ENCODE data around the gene OTOA.
"Not testable (repeated sequence)": the region's sequence is repeated elsewhere in the genome, so short reads cannot be mapped to it uniquely, and the experiment has no call there.

Gene OTOA

DNA sequence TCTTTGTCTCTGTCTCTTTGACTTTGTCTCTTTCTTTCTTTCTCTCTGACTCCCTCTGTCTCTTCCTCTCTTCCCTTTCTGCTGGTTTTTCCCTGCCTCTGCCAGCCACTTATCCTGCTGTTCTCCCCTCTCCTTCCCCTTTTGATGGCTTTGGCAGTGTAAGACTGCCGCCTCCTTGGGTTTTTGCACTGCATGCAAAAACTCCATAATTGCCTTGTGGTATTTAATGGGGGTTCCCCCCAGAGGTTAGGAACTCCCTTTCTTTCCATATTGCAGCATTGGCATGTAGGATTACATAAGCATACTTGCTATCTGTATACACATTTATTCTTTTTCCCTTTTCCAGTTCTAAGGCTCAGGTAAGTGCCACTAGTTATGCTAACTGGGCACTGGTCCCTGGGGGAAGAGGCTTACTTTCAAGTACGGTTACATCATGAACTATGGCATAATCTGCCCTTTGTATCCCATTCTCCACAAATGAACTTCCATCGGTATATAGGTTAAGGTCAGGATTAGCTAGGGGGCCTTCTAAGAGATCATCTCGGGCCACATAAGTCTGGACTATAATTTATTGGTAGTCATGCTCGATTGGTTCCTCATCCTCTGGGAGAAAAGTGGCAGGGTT, 31.7 kb upstream of the OTOA start:
- not testable (repeated sequence) for H3K4me3 Mint-ChIP-seq

DNA sequence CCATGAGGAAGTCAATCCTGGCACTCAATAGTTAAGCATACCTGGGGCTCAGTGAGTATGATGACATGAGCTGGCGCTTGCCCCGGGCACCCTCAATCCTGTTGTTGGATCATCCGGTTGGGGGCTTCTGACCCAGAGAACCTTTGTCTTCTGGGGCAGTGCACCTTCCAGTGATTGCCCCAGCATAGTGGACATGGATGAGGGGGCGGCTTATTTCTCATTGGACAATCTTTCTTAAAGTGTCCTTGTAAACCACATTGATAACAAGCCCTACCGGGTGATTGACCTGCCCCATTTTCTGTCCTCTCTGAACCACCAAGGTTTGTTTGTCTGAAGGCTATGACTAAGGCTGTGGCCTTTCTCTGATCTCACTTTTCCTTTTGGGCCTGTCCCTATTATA, 29.6 kb upstream of the OTOA start:
- no peaks in the 10 kb centered on the region for H3K36me3 Mint-ChIP-seq
- peaks cover 23% of the 10 kb centered on the region for H3K4me1 Mint-ChIP-seq (ENCODE audit: low read depth)
- H3K4me3 Mint-ChIP-seq, result no peak overlapping the region
- H3K27ac Mint-ChIP-seq, result no peak overlapping the region
- no peaks in the 10 kb centered on the region for H3K27me3 Mint-ChIP-seq
- no peaks in the 10 kb centered on the region for H3K9me3 Mint-ChIP-seq (ENCODE audit: low read depth)

More for the DNA sequence above, 31.7 kb upstream of the OTOA start:
- H3K27me3 Mint-ChIP-seq; H3K9me3 Mint-ChIP-seq (ENCODE audit: low read depth); H3K36me3 Mint-ChIP-seq: not testable (repeated sequence)
- H3K4me1 Mint-ChIP-seq (ENCODE audit: low read depth), result peaks cover 14% of the 10 kb centered on the region
- peak overlapping the region; percentile 72 for H3K27ac Mint-ChIP-seq

DNA sequence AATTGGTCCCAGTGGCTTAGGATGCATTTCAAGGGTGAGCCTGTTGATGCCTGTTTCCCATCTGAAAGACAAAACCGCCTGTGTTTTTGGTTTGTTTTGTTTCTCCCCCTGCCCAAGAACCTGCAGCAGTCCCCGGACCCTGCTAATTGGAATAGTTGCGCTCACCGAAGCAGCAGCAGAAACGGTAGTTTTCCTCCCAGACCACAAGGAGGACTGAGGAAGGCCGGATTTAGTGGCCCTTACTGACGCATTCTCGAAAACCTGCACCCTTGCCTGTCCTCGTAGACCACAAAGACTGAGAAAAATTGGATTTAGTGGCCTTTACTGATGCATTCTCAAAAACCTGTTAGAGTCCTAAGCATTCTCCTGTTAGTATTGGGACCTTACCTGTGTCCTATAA, 28.1 kb upstream of the OTOA start:
- H3K4me1 Mint-ChIP-seq (ENCODE audit: low read depth), result peaks cover 26% of the 10 kb centered on the region
- H3K27ac Mint-ChIP-seq; H3K4me3 Mint-ChIP-seq; H3K36me3 Mint-ChIP-seq; H3K9me3 Mint-ChIP-seq (ENCODE audit: low read depth); H3K27me3 Mint-ChIP-seq: not testable (repeated sequence)

DNA sequence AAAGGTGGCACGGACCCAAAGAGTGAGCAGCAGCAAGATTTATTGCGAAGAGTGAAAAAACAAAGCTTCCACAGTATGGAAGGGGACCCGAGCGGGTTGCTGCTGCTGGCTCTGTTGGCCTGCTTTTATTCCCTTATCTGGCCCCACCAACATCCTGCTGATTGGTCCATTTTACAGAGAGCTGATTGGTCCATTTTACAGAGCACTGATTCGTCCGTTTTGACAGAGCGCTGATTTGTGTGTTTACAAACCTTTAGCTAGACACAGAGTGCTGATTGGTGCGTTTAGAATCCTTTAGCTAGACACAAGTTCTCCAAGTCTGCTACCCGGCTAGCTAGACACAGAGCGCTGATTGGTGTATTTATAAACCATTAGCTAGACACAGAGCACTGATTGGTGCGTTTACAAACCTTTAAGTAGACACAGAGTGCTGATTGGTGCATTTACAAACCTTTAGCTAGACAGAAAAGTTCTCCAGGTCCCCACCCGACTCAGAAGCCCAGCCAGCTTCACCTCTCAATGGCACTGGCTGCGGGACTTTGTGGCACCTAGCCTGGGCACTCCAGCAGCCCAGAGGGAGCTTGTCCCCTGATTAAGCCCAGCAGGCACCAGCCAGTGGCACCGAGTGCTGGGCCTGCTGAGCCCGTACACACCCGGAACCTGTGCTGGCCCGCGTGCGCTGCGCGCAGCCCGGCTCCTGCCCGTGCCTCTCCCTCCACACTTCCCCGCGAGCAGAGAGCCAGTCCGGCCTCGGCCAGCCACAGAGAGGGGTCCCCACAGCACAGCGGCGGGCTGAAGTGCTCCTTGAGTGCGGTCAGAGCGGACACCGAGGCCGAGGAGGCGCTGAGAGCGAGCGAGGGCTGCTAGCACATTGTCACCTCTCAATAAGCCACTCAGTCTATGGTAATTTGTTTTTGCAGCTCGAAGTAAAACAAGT, 26.5 kb upstream of the OTOA start:
- Mint-ChIP-seq H3K4me3 (no peak overlapping the region), H3K9me3 (ENCODE audit: low read depth) (no peaks in the 10 kb centered on the region), H3K4me1 (ENCODE audit: low read depth) (peaks cover 24% of the 10 kb centered on the region), H3K36me3 (no peaks in the 10 kb centered on the region), H3K27ac (peak overlapping the region; percentile 13), H3K27me3 (no peaks in the 10 kb centered on the region)

GRCh38 chr16:21638573-21638975, 25.2 kb upstream of the OTOA start:
- peak overlapping the region; percentile 31 for H3K27ac Mint-ChIP-seq
- no peaks in the 10 kb centered on the region for H3K36me3 Mint-ChIP-seq
- no peaks in the 10 kb centered on the region for H3K27me3 Mint-ChIP-seq
- no peaks in the 10 kb centered on the region for H3K9me3 Mint-ChIP-seq (ENCODE audit: low read depth)
- H3K4me3 Mint-ChIP-seq, result no peak overlapping the region
- peaks cover 24% of the 10 kb centered on the region for H3K4me1 Mint-ChIP-seq (ENCODE audit: low read depth)

GRCh38 chr16:21639493-21639892, 24.3 kb upstream of the OTOA start:
- H3K27me3 Mint-ChIP-seq, result no peaks in the 10 kb centered on the region
- no peak overlapping the region for H3K4me3 Mint-ChIP-seq
- no peak overlapping the region for H3K27ac Mint-ChIP-seq
- no peaks in the 10 kb centered on the region for H3K9me3 Mint-ChIP-seq (ENCODE audit: low read depth)
- H3K36me3 Mint-ChIP-seq, result no peaks in the 10 kb centered on the region
- H3K4me1 Mint-ChIP-seq (ENCODE audit: low read depth), result peaks cover 31% of the 10 kb centered on the region

GRCh38 chr16:21641916-21642315, 21.9 kb upstream of the OTOA start:
- Mint-ChIP-seq H3K9me3 (ENCODE audit: low read depth) (no peaks in the 10 kb centered on the region), H3K27me3 (no peaks in the 10 kb centered on the region), H3K27ac (no peak overlapping the region), H3K4me3 (no peak overlapping the region), H3K36me3 (peaks cover under 1% of the 10 kb centered on the region), H3K4me1 (ENCODE audit: low read depth) (peaks cover 53% of the 10 kb centered on the region)

DNA sequence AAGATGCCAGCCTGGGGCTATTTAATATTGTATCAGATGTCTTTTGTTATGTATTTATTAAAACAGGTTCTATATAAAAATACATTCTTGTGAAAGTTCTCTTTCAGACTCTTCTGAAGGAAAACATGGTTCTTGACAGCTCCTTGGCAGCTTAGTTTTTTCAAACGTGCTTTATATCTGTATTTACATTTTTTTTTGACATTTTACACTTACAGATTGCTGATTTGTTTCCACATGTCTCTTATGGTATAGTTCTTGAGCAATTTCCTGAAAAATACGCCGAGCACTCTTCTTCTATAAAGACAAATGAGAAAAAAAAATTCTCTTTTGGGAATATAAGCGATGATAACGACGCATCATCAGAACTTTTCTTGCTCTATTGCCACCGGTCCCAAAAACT, 20.9 kb upstream of the OTOA start:
- Mint-ChIP-seq H3K4me3 (no peak overlapping the region), H3K4me1 (ENCODE audit: low read depth) (peaks cover 58% of the 10 kb centered on the region), H3K36me3 (peaks cover 3% of the 10 kb centered on the region), H3K9me3 (ENCODE audit: low read depth) (no peaks in the 10 kb centered on the region), H3K27ac (no peak overlapping the region), H3K27me3 (no peaks in the 10 kb centered on the region)

DNA sequence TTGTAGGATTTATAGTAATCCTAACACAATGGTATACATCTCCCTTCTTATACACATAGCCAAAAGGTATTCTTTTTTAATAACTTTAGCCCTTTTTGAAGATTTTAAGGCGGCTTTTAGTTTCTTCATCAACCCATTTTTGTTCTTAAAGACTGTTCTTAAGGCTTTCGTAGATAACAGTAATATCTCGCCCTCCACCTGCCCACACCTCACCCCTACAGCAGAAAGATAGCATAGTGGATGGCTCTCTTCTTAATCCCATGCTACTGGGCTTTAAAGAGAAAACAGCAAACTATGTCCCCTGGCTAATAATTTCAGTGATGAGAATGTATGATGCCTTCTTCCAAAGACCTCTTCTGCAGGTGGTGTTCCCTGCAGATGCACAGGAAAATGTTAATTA, 20.0 kb upstream of the OTOA start:
- Mint-ChIP-seq H3K27me3 (no peaks in the 10 kb centered on the region), H3K9me3 (ENCODE audit: low read depth) (no peaks in the 10 kb centered on the region), H3K4me3 (no peak overlapping the region), H3K4me1 (ENCODE audit: low read depth) (peaks cover 60% of the 10 kb centered on the region), H3K36me3 (peaks cover 3% of the 10 kb centered on the region), H3K27ac (peak overlapping the region; percentile 22)

GRCh38 chr16:21644674-21645073, 19.1 kb upstream of the OTOA start:
- Mint-ChIP-seq H3K4me1 (ENCODE audit: low read depth) (peaks cover 56% of the 10 kb centered on the region), H3K27me3 (no peaks in the 10 kb centered on the region), H3K9me3 (ENCODE audit: low read depth) (no peaks in the 10 kb centered on the region), H3K27ac (peak overlapping the region; percentile 93), H3K4me3 (peak overlapping the region; percentile 83), H3K36me3 (peaks cover 3% of the 10 kb centered on the region)

GRCh38 chr16:21645261-21645721, 18.5 kb upstream of the OTOA start:
- peaks cover 56% of the 10 kb centered on the region for H3K4me1 Mint-ChIP-seq (ENCODE audit: low read depth)
- peak overlapping the region; percentile 83 for H3K4me3 Mint-ChIP-seq
- H3K27ac Mint-ChIP-seq, result peak overlapping the region; percentile 93
- no peaks in the 10 kb centered on the region for H3K27me3 Mint-ChIP-seq
- H3K36me3 Mint-ChIP-seq, result peaks cover 3% of the 10 kb centered on the region
- H3K9me3 Mint-ChIP-seq (ENCODE audit: low read depth), result no peaks in the 10 kb centered on the region

GRCh38 chr16:21646091-21646490, 17.7 kb upstream of the OTOA start:
- Mint-ChIP-seq H3K27ac (peak overlapping the region; percentile 93), H3K4me3 (peak overlapping the region; percentile 83), H3K36me3 (peaks cover 3% of the 10 kb centered on the region), H3K4me1 (ENCODE audit: low read depth) (peaks cover 54% of the 10 kb centered on the region), H3K9me3 (ENCODE audit: low read depth) (no peaks in the 10 kb centered on the region), H3K27me3 (no peaks in the 10 kb centered on the region)

DNA sequence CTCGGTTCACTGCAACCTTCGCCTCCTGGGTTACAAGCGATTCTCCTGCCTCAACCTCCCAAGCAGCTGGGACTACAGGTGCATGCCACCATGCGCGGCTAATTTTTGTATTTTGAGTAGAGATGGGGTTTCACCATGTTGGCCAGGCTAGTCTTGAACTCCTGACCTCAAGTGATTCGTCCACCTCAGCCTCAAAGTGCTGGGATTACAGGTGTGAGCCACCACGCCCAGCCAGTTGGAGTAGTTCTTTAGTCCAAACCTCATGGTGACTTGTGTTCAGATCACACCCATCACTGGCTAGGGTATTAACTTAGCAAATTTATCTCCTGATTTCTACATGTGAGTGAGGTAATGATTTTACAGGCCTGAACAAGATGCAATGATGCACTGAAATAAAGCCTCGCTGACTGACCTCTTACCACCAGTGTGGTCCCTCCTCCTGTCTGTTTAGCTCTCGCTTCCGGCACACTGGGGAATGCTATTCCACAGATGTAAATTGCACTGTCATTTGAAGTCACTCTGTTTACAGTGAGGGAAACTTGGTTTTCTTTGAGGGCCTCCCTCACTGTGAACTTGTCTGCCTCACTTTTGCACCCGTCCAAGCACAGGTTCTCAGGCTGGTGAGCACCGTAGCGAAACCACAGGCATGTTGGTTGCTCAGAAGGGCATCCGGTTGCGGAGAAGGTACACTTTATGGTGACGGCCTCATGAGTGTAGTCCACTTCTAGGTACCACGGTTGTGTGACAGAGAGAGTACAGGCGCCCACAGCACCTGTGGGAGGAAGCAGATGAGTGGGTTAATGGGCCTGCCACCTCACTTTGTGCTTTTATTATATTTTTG, 16.8 kb upstream of the OTOA start:
- Mint-ChIP-seq H3K4me1 (ENCODE audit: low read depth) (peaks cover 55% of the 10 kb centered on the region), H3K36me3 (peaks cover 3% of the 10 kb centered on the region), H3K27me3 (no peaks in the 10 kb centered on the region), H3K27ac (peak overlapping the region; percentile 93), H3K9me3 (ENCODE audit: low read depth) (no peaks in the 10 kb centered on the region), H3K4me3 (peak overlapping the region; percentile 83)

GRCh38 chr16:21647562-21648164, 16.1 kb upstream of the OTOA start:
- Mint-ChIP-seq H3K4me3 (peak overlapping the region; percentile 79), H3K4me1 (ENCODE audit: low read depth) (peaks cover 55% of the 10 kb centered on the region)

More at GRCh38 chr16:21647562-21648164, 16.1 kb upstream of the OTOA start:
- Mint-ChIP-seq H3K36me3 (peaks cover 3% of the 10 kb centered on the region), H3K9me3 (ENCODE audit: low read depth) (no peaks in the 10 kb centered on the region), H3K27ac (peak overlapping the region; percentile 93), H3K27me3 (no peaks in the 10 kb centered on the region)
